ENCODE measurements around the gene STOML2.
A peak's percentile ranks its signal among the peaks of the same experiment; 100 is the strongest.

Gene STOML2

GRCh38 chr9:35074141-35074540 lies 28.8 kb downstream of the STOML2 start (continued):
- TF ChIP-seq ZNF19 (tag by site-specific recombination; IDR thresholded peaks at IDR 0.05; ENCODE audit: low read depth) (no peak), ZNF324 (tag by site-specific recombination; IDR thresholded peaks at IDR 0.05) (no peak), YY2 (tag by site-specific recombination; IDR thresholded peaks at IDR 0.05) (no peak), ZNF48 (tag by site-specific recombination; IDR thresholded peaks at IDR 0.05) (no peak), ZNF394 (tag by site-specific recombination; IDR thresholded peaks at IDR 0.05; ENCODE audit: borderline replicate concordance) (no peak), ZNF768 (tag by site-specific recombination; IDR thresholded peaks at IDR 0.05) (no peak), REPIN1 (tag by site-specific recombination; IDR thresholded peaks at IDR 0.05; ENCODE audit: low read depth) (no peak)

GRCh38 chr9:35073279-35073612 lies 29.7 kb downstream of the STOML2 start:
- TF ChIP-seq ATF2 (tag by site-specific recombination; IDR thresholded peaks at IDR 0.05; ENCODE audit: low read depth) (no peak), ZNF837 (tag by site-specific recombination; IDR thresholded peaks at IDR 0.05) (no peak), ZNF473 (tag by site-specific recombination; IDR thresholded peaks at IDR 0.05) (no peak), ZNF747 (tag by site-specific recombination; IDR thresholded peaks at IDR 0.05) (no peak), ZNF792 (tag by site-specific recombination; IDR thresholded peaks at IDR 0.05) (no peak), OVOL3 (tag by site-specific recombination; IDR thresholded peaks at IDR 0.05) (no peak), RBAK (tag by site-specific recombination; IDR thresholded peaks at IDR 0.05) (no peak), ZXDB (tag by site-specific recombination; IDR thresholded peaks at IDR 0.05) (no peak), ZNF184 (tag by site-specific recombination; IDR thresholded peaks at IDR 0.05) (no peak), REPIN1 (tag by site-specific recombination; IDR thresholded peaks at IDR 0.05; ENCODE audit: low read depth) (no peak), ZNF394 (tag by site-specific recombination; IDR thresholded peaks at IDR 0.05; ENCODE audit: borderline replicate concordance) (no peak), ZNF10 (tag by site-specific recombination; IDR thresholded peaks at IDR 0.05) (no peak), ZIC2 (tag by site-specific recombination; IDR thresholded peaks at IDR 0.05) (no peak), ZNF248 (tag by site-specific recombination; IDR thresholded peaks at IDR 0.05) (no peak), GFI1B (tag by site-specific recombination; IDR thresholded peaks at IDR 0.05) (no peak), ZNF639 (tag by site-specific recombination; IDR thresholded peaks at IDR 0.05) (no peak), ZNF621 (tag by site-specific recombination; IDR thresholded peaks at IDR 0.05) (no peak), HOXD13 (CRISPR knock-in tag; IDR thresholded peaks at IDR 0.05; ENCODE audit: borderline replicate concordance) (no peak)
- POLR2A ChIA-PET = no interaction called here
- Histone ChIP-seq H3K9me3 (ENCODE audit: control insufficient read depth, insufficient read depth, low read depth, low read length) (no peaks in the 10 kb centered on the region), H3K4me1 (ENCODE audit: control insufficient read depth, insufficient read depth, low read length) (peaks cover 3% of the 10 kb centered on the region; the same call in 1 of the 2 replicates), H3K36me3 (ENCODE audit: control insufficient read depth in 2 of 2, insufficient read depth in 1 of 2, low read length in 2 of 2) (peaks cover 0 to 84% of the 10 kb centered on the region in 2 experiments; a peak in 2 of 3 replicates), H3K27ac (ENCODE audit: extremely low read depth, low read depth, low read length) (0 out of 2 replicates have a peak overlapping the region, but pooled peaks have one; percentile 20), H3K4me3 (ENCODE audit: low read depth, low read length) (no peak overlapping the region)
- CTCF ChIA-PET = no interaction called here
